Memory B cell (primary cell): ENCODE measurements around the gene NOSIP.

Experiments used
- ATAC-seq: fragments of 150-1000 bp; cut with Tn5 transposase; 2 replicates; pipeline ENCODE4 v1.10.0; 2021; ENCODE audit warnings: low read depth, mild to moderate bottlenecking, moderate library complexity
- DNase-seq, 2 donors: peaks; one replicate each; pipeline ENCODE4 v3.0.0; 2022; ENCODE audit warnings: low spot score in 2 of 2
- H3K27ac Mint-ChIP-seq: one replicate; pipeline ENCODE4 v1.8.0; 2022; ENCODE audit warnings: mild to moderate bottlenecking, moderate library complexity, mixed read lengths
- H3K27me3 Mint-ChIP-seq: one replicate; pipeline ENCODE4 v1.8.0; 2022; ENCODE audit warnings: mixed read lengths
- H3K36me3 Mint-ChIP-seq: one replicate; pipeline ENCODE4 v1.8.0; 2022; ENCODE audit warnings: mild to moderate bottlenecking, mixed read lengths
- H3K4me1 Mint-ChIP-seq: one replicate; pipeline ENCODE4 v1.8.0; 2022; ENCODE audit warnings: mixed read lengths
- H3K4me3 Mint-ChIP-seq: one replicate; pipeline ENCODE4 v1.8.0; 2022; ENCODE audit warnings: mild to moderate bottlenecking, moderate library complexity, mixed read lengths
- H3K9me3 Mint-ChIP-seq: one replicate; pipeline ENCODE4 v1.8.0; 2022; ENCODE audit warnings: mixed read lengths

Gene NOSIP

GRCh38 chr19:49601482-49602038, 21.2 kb upstream of the NOSIP start:
- Mint-ChIP-seq H3K27me3 (no peaks in the 10 kb centered on the region), H3K4me3 (no peak overlapping the region), H3K27ac (no peak overlapping the region), H3K9me3 (no peaks in the 10 kb centered on the region), H3K4me1 (peaks cover 7% of the 10 kb centered on the region), H3K36me3 (peaks cover 13% of the 10 kb centered on the region)
- DNase-seq (no peak), ATAC-seq (no peak)

DNA sequence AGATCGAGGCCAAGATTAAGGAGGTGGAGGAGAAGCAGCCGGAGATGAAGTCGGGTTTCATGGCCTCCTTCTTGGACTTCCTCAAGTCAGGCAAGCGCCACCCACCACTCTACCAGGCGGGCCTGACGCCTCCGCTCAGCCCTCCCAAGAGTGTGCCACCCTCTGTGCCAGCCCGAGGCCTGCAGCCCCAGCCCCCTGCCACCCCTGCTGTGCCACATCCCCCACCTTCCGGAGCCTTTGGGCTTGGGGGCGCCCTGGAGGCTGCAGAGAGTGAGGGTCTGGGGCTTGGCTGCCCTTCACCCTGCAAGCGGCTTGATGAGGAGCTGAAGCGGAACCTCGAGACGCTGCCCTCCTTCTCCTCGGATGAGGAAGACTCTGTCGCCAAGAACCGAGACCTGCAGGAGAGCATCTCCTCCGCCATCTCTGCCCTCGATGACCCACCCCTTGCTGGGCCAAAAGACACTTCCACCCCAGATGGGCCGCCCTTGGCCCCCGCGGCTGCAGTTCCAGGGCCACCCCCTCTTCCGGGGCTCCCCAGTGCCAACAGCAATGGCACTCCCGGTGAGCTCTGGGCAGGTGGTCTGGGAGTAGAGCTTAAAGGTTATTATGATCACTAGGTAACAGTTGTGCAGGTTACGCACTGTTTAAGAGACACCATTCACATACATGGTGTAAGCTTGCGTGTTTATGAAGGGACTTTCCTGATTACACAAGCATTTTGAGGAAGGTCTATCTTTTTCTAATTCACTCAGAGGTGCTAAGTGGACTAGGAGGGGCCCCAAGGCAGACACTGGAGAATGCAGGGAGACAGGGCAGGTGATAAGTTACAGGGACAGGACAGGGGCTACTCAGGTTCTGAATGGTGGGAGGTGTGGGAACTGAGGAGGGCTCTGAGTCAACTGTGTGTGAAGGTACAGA, 19.3 kb upstream of the NOSIP start:
- H3K27me3 Mint-ChIP-seq, result no peaks in the 10 kb centered on the region
- no peaks in the 10 kb centered on the region for H3K9me3 Mint-ChIP-seq
- peaks cover 17% of the 10 kb centered on the region for H3K36me3 Mint-ChIP-seq
- no peak overlapping the region for H3K27ac Mint-ChIP-seq
- peaks cover 7% of the 10 kb centered on the region for H3K4me1 Mint-ChIP-seq
- no peak for DNase-seq
- ATAC-seq, result no peak
- no peak overlapping the region for H3K4me3 Mint-ChIP-seq

DNA sequence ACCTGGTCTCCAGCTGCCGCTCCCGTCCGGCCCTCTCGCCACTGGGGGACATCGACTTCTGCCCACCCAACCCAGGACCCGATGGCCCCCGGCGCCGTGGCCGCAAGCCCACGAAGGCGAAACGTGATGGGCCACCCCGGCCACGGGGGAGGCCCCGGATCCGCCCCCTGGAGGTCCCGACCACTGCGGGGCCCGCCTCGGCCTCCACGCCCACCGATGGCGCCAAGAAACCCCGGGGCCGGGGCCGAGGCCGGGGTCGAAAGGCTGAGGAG, 17.3 kb upstream of the NOSIP start:
- no peak for ATAC-seq
- Mint-ChIP-seq H3K4me3 (no peak overlapping the region), H3K36me3 (peaks cover 27% of the 10 kb centered on the region), H3K4me1 (peaks cover 23% of the 10 kb centered on the region), H3K9me3 (no peaks in the 10 kb centered on the region), H3K27ac (no peak overlapping the region), H3K27me3 (no peaks in the 10 kb centered on the region)
- no peak for DNase-seq

DNA sequence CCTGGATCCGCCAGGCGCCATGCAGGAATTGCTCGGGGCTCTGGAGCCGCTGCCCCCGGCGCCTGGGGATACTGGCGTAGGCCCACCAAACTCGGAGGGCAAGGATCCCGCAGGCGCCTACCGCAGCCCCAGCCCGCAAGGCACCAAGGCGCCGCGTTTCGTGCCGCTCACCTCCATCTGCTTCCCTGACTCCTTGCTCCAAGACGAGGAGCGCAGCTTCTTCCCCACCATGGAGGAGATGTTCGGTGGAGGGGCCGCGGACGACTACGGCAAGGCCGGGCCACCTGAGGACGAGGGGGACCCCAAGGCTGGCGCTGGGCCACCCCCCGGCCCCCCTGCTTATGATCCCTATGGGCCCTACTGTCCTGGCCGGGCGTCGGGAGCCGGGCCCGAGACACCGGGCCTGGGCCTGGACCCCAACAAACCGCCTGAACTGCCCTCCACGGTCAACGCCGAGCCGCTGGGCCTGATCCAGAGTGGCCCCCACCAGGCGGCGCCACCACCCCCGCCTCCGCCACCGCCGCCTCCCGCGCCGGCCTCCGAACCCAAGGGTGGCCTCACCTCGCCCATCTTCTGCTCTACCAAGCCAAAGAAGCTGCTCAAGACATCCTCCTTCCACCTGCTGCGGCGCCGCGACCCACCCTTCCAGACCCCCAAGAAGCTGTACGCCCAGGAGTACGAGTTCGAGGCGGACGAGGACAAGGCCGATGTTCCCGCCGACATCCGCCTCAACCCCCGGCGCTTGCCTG, 16.8 kb upstream of the NOSIP start:
- peaks cover 27% of the 10 kb centered on the region for H3K36me3 Mint-ChIP-seq
- no peak overlapping the region for H3K4me3 Mint-ChIP-seq
- ATAC-seq (no peak), DNase-seq (no peak)
- no peaks in the 10 kb centered on the region for H3K27me3 Mint-ChIP-seq
- H3K9me3 Mint-ChIP-seq, result no peaks in the 10 kb centered on the region
- H3K4me1 Mint-ChIP-seq, result peaks cover 27% of the 10 kb centered on the region
- no peak overlapping the region for H3K27ac Mint-ChIP-seq

- H3K4me1 Mint-ChIP-seq, result peaks cover 27% of the 10 kb centered on the region
- no peak for ATAC-seq
- H3K36me3 Mint-ChIP-seq, result peaks cover 27% of the 10 kb centered on the region
- no peaks in the 10 kb centered on the region for H3K27me3 Mint-ChIP-seq
- no peak overlapping the region for H3K4me3 Mint-ChIP-seq
- H3K27ac Mint-ChIP-seq, result no peak overlapping the region
- H3K9me3 Mint-ChIP-seq, result no peaks in the 10 kb centered on the region
- no peak for DNase-seq
These were observed 16.1 kb upstream of the NOSIP start for GRCh38 chr19:49596407-49596806.

- Mint-ChIP-seq H3K27me3 (no peaks in the 10 kb centered on the region), H3K36me3 (peaks cover 24% of the 10 kb centered on the region), H3K9me3 (no peaks in the 10 kb centered on the region), H3K27ac (no peak overlapping the region), H3K4me1 (peaks cover 23% of the 10 kb centered on the region), H3K4me3 (no peak overlapping the region)
- no peak for ATAC-seq
- DNase-seq, result no peak
These were observed 15.6 kb upstream of the NOSIP start for GRCh38 chr19:49595819-49596404.

- Mint-ChIP-seq H3K9me3 (no peaks in the 10 kb centered on the region), H3K27ac (no peak overlapping the region), H3K36me3 (peaks cover 21% of the 10 kb centered on the region), H3K4me3 (no peak overlapping the region), H3K4me1 (peaks cover 22% of the 10 kb centered on the region), H3K27me3 (no peaks in the 10 kb centered on the region)
- DNase-seq, result no peak
- ATAC-seq, result no peak
These were observed 14.8 kb upstream of the NOSIP start for GRCh38 chr19:49594993-49595818.

DNA sequence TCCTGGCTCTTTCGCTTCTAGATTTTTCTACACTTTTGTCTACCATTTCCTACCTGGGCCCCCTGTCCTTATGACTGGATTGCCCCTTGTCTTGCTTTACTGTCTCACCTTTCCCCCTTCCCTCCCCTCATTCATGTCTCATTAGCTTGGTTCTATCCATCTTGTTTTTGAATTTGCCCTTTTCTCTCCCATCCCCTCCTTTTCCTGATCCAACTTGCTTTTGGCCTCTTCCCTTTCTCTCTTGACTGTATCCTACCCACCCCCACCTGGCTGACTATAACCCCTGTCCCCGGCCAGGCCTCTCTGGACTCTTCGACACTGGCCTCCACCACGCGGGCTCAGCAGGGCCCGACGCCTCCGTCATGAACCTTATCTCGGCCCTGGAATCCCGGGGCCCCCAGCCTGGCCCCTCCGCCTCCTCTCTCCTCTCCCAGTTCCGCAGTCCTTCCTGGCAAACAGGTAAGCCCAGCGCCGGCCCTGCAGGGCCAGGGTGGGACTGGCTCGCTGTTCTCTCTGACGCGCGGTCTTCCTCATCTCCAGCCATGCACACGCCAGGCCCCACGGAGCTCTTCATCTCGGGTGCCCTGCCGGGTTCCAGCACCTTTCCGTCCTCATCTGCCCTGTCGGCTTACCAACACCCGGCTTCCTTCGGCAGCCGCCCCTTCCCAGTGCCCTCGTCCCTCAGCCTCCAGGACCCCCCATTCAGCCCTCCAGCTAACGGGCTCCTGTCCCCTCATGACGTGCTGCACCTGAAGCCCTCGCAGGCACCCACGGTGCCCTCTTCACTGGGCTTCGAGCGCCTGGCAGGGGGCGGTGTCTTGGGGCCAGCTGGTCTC, 14.0 kb upstream of the NOSIP start:
- peak overlapping the region; percentile 71 for H3K4me3 Mint-ChIP-seq
- peaks cover 23% of the 10 kb centered on the region for H3K4me1 Mint-ChIP-seq
- no peak for ATAC-seq
- no peak for DNase-seq
- H3K27me3 Mint-ChIP-seq, result no peaks in the 10 kb centered on the region
- peaks cover 17% of the 10 kb centered on the region for H3K36me3 Mint-ChIP-seq
- peak overlapping the region; percentile 71 for H3K27ac Mint-ChIP-seq
- no peaks in the 10 kb centered on the region for H3K9me3 Mint-ChIP-seq

GRCh38 chr19:49593233-49594113, 13.1 kb upstream of the NOSIP start:
- Mint-ChIP-seq H3K36me3 (peaks cover 17% of the 10 kb centered on the region), H3K27me3 (no peaks in the 10 kb centered on the region), H3K4me1 (peaks cover 25% of the 10 kb centered on the region), H3K27ac (peak overlapping the region; percentile 71), H3K9me3 (no peaks in the 10 kb centered on the region), H3K4me3 (peak overlapping the region; percentile 71)
- DNase-seq (peak; percentile 77 to 87), ATAC-seq (peak; percentile 53)

DNA sequence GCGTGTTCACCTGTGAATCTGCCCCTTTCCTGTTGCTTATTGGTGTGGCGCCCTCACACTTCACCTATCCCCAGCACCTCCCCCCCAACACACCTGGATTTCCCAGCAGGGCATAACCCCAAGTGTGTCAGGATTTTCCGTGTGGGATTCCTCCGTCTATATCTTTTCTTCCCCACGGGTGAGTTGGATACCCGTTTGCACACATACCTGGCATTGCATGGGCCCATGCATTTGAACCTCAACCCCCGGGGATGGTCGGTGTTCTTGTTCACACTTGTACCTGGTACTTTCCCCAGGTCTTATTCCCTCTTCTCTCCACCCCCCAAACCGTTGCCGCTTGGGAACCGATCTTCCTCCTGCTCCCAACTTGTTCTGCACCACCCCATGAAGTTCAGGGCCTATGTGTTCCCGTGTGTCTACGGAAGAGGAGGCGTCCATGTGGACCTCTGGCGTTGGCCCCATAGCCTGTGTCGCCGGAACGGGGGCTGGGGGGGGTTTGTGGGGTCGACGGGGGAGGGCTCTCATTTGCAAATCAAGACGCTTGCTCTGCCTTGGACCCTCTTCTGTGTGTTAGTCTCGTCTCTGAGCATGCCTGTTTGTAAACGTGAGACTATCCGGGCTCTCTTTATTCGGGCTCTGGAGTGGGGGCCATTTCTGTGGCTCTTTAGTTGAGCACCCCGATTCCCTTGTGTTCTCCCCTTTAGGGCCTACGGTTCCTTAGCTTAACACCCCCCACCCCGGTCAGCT, 12.3 kb upstream of the NOSIP start:
- Mint-ChIP-seq H3K4me3 (peak overlapping the region; percentile 71), H3K9me3 (no peaks in the 10 kb centered on the region), H3K27ac (peak overlapping the region; percentile 71), H3K36me3 (peaks cover 17% of the 10 kb centered on the region), H3K27me3 (no peaks in the 10 kb centered on the region), H3K4me1 (peaks cover 25% of the 10 kb centered on the region)
- DNase-seq, result no peak
- ATAC-seq, result no peak

GRCh38 chr19:49591731-49592485, 11.6 kb upstream of the NOSIP start:
- ATAC-seq (no peak), DNase-seq (peak in 1 of 2 donors; percentile 33)
- Mint-ChIP-seq H3K36me3 (peaks cover 17% of the 10 kb centered on the region), H3K27me3 (no peaks in the 10 kb centered on the region), H3K9me3 (no peaks in the 10 kb centered on the region), H3K27ac (peak overlapping the region; percentile 71), H3K4me3 (peak overlapping the region; percentile 71), H3K4me1 (peaks cover 25% of the 10 kb centered on the region)
